Umbilical cord (tissue), 2 donors: ENCODE results near the gene OR10A4. TPM values are rescaled to one million over a fixed set of nuclear protein-coding genes. Genes with fewer than 3 reads are reported as not detected.
"Not testable (repeated sequence)": the region's sequence is repeated elsewhere in the genome, so short reads cannot be mapped to it uniquely, and the experiment has no call there.

Experiments used
- DNase-seq: peaks from one replicate; pipeline ENCODE4 v3.0.0-alpha.2; 2015; ENCODE audit warnings: low spot score
- total RNA-seq: library from RNA; depleted of rRNA; stranded (reverse); fragments of >200 nt; gene quantifications from one replicate; pipeline ENCODE4 v1.2.3, GENCODE V29; 2014; ENCODE audit warnings: low replicate concordance; ENCODE audit not compliant: insufficient read depth

Gene OR10A4
- total RNA-seq, 1 donor from 2014 or later, result not detected

DNA sequence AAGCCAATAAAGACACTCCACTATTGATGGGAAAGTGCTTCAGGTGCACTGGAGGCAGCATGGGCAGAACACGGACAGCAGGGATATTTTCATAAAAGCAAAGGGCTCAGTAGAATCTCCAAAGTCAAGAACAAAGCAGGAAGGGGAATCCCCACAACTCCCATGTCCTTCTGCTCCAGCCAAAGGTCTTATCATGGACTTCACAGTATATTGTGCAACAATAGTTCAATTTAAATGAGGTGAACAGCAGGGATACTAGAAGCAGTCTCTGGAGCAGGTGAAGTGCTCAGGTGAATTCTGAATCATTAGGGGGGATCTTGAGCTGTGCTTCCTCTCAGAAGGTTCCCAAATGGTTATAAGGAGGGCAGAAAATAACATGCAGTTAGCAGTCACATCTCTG lies 22.5 kb downstream of the OR10A4 start:
- DNase-seq, result no peak

DNA sequence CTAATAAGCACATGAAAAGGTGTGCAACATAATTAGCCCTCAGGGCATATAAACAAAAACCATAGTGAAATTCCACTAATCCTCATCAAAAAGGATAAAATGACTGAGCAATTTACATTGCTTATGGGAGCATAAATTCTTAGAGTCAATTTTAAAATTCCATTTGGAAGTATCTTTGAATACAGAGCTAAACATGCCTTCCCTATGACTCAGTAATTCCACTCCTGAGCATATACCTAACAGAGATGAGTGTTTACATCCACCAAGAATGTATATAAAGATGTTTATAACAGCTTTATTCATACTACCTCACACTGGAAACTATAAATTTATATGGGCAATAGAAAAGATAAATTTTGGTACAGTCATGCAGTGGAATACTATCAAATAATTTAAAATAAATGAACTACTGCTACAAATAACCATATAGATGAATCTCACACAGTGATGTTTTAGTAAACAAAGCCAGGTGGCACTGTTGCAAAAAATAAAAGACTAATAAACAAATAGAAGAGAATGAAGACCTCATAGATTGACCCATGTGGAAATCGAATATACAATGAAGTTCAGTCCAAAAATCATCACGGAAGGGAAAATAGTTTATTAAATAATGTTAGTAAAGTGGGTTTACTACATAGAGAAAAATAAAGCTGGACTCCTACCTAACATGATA lies 24.0 kb downstream of the OR10A4 start:
- no peak for DNase-seq

DNA sequence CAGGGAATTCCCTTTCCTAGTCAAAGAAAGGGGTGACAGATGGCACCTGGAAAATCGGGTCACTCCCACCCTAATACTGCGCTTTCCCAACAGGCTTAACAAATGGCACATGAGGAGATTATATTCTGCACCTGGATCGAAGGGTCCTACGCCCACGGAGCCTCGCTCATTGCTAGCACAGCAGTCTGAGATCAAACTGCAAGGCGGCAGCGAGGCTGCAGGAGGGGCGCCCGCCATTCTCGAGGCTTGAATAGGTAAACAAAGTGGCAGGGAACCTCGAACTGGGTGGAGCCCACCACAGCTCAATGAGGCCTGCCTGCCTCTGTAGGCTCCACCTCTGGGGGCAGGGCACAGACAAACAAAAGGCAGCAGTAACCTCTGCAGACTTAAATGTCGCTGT lies 28.4 kb downstream of the OR10A4 start:
- not testable (repeated sequence) for DNase-seq

DNA sequence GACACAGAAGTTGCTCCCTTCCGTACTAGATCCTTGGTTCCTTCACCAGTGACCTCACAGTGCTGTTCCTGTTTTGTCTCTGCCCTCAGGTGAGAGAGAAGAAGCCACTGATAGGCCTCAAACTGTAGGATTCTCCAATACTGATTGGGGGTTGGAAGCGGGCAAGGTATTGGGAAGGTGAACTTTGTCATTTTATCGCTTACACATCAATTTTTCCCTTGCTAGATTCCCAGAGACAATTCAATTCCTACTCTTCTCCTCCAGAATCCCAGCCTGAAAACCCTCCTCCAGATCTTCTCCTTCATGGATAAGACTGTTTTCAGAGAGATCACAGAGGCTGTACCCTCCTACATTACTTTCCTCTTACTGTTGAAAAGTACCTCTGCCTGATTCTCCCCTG lies 35.0 kb downstream of the OR10A4 start:
- DNase-seq, result no peak

DNA sequence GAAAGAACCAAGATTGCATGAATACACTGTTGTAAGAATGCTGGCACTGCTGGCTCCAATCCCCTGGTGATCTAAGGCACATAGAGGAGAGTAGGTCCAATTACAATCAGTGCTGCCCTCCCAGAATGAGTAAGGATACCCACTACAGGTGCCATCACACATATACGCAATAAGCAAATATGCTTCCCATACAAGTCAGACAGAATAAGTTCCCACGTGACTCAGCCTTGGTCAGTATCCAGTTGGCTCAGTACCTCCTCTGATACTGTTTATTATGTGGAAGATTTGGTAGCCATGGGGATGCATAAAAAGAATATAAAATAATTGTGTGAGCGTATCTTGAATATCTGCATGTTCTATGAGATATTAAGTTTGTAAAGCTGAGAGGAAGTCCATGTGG lies 35.5 kb downstream of the OR10A4 start:
- DNase-seq, result no peak

DNA sequence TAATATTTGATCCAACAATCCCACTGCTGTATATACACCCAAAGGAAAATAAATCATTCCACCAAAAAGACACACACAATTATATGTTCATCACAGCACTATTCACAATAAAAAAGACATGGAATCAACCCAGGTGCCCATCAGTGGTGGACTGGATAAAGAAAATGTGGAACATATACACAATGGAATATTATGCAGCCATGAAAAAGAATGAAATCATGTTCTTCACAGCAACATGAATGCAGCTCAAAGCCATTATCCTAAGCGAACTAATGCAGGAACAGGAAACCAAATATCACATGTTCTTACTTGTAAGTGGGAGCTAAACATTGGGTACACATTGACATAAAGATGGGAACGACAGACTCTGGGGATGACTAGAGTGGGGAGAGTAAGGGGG lies 43.3 kb downstream of the OR10A4 start:
- DNase-seq, result no peak

DNA sequence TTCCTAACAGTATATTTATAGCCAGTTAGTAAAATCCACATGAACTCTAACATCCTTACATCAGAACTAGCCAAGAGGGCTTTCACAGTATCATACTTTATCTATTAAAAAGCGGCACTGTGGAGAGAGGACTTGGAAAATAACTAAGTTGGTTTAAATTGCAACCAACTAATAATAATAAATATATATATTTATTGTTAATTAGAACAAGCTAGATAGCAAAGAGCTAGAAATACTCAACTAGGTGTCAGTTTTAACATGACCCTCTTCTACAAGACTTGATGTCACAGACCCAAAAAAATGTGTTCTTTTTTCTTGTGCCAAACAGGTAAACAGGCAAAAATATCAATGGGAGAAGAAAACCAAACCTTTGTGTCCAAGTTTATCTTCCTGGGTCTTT lies 44.3 kb downstream of the OR10A4 start, which contains the start of gene OR2D3:
OR2D3 (plus strand) TSS at position 301 of the 400 bp plus-strand sequence; CDS start at position 301, 0 bp downstream.
- no peak for DNase-seq

DNA sequence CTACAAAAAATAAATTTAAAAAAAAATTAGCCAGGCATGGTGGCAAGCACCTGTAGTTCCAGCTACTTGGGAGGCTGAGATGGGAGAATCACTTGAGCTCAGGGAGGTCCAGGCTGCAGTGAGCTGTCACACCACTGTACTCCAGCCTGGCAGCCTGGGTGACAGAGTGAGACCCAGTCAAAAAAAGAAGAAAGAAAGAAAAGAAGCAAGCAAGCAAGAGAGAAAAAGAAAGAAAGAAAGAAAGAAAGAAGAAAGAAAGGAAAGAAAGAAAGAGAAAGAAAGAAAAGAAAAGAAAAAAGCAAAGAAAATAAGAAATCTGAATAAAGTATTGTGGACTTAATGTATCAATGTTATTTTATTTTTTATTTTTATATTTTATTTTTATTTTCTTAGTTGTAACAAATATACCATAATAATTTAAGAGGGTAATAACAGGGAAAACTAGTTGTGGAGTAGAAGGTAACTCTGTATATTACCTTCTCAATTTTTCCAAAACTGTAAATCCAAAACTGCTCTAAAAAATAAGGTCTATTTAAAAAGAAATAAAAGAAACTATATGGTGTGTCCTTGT lies 48.7 kb downstream of the OR10A4 start:
- DNase-seq, result no peak

DNA sequence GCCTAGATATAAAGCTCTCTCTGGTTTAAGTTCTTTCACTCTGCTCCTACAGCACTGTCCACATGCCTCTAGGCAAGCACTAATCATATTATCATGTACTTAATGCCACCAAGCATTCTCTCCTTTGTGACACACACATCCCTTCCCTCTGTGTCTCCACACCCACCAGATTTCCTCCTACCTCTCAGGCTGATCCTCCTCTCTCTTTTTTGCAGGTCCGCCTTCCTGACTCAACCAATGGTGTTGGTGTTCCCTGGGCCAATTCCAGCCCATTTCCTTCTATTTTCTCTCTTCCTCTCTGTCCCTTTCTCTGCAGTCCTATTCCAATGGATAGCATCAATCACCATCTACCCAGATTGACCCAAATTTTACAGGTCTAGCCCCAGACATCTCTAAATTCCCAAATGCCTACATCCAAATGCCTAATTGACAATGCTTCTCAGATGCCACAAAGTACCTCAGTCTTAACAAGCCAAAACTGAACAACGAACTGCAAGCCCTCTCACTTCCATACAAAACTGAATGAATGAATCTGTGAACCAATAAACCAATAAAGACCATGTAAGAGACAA lies 49.3 kb downstream of the OR10A4 start:
- DNase-seq, result no peak

DNA sequence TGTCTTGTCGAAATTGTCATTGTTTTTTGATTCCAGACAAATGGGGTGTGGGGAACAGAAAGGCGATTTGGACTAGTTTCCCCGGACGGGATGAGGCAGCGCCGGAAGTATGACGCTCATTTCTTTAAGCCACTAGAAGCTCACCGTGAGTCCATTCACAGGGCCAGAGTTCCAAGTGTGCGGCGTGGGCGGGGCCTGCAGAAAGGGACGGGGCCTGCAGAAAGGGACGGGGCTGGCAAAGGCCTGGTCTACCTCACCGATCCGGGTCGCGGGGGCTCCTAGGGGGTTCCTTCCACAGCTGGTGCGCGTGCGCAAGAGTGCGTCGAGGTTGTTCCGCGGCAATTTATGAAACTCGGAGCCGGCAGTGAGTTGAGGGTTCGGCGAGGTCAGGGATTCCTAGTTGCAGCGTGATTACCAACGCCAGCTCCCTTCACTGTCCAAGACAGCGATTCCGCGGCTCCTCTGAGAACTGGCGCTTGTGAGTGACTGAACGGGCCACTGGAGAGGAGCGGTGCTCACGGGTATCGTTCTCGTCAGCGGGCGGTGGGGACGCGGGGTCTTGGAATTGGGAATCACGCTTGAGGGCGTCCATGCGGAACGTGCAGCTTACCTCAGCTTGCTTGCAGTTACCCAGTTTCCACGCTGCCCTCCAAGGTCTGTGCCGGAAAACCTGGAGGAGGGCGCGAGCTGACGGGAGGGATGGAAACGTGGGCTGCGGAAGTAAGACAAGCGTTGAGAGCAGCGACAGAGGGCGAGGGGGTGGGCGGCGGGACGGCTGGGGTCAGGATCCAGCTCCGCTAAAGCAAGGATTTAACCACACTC lies 50.0 kb downstream of the OR10A4 start, which contains the start of gene ZNF215:
ZNF215 (plus strand) TSS at position 219 of the 822 bp plus-strand sequence. CDS start 5,847 bp downstream, outside the sequence.
- peak; percentile 56 for DNase-seq

DNA sequence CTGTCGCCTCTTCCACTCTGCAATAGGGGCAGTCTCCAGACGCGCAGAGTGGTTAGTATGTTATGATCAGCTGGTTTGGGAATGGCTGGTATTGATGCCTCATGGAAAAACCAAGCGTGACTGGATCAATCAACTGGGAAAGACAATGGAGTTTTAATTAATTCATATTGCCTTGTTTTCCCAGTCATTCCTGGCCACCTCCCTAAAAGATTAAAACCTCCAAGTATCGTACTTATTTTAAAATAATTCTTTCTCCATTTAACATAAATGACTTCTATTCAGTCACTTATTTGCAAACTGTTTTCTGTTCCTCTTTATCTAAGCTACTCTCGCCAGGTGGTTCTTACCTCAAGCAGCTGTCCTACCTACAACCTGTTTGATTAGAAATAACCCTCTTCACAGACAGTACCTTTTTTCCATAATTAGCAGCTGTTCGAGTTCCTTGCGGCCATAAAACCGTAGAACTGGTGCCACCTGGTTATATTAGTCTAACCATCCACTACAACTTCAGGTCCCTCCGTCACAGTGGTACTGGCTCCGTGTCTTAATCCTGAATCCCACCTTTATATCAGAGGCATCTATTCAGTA lies 50.7 kb downstream of the OR10A4 start:
- no peak for DNase-seq

Other genes starting within 250 kb of the OR10A4 start
- gene DCHS1, start 220.8 kb upstream of the OR10A4 start, total RNA-seq, result 37.6 TPM
- 55.4 TPM for gene MRPL17, start 193.3 kb upstream of the OR10A4 start, total RNA-seq
- gene OR2AG2, start 104.6 kb upstream of the OR10A4 start, total RNA-seq, result 4.3 TPM
- 4.6 TPM for gene OR2AG1, start 93.6 kb upstream of the OR10A4 start, total RNA-seq
- 1.9 TPM for gene OR6A2, start 76.9 kb upstream of the OR10A4 start, total RNA-seq
- gene OR10A5, start 30.9 kb upstream of the OR10A4 start, total RNA-seq, result not detected
- gene OR10A2, start 13.6 kb upstream of the OR10A4 start, total RNA-seq, result 1.9 TPM
- 5.5 TPM for gene OR2D2, start 15.9 kb downstream of the OR10A4 start, total RNA-seq
- gene OR2D3, start 44.4 kb downstream of the OR10A4 start, total RNA-seq, result 0.96 TPM
- 13.7 TPM for gene ZNF215, start 49.8 kb downstream of the OR10A4 start, total RNA-seq
- 6.0 TPM for gene ZNF214, start 143.7 kb downstream of the OR10A4 start, total RNA-seq
- 2.6 TPM for gene NLRP14, start 143.9 kb downstream of the OR10A4 start, total RNA-seq
- gene RBMXL2, start 212.4 kb downstream of the OR10A4 start, total RNA-seq, result 1.4 TPM